HG02870 (cell line): ENCODE measurements around the gene FAM200C.

Source experiments
- ATAC-seq: cut with Tn5 transposase; IDR thresholded peaks from one replicate; pipeline ENCODE4 v1.9.1; 2021; ENCODE audit warnings: mild to moderate bottlenecking, moderate library complexity; ENCODE audit not compliant: unreplicated experiment

The FAM200C gene

DNA sequence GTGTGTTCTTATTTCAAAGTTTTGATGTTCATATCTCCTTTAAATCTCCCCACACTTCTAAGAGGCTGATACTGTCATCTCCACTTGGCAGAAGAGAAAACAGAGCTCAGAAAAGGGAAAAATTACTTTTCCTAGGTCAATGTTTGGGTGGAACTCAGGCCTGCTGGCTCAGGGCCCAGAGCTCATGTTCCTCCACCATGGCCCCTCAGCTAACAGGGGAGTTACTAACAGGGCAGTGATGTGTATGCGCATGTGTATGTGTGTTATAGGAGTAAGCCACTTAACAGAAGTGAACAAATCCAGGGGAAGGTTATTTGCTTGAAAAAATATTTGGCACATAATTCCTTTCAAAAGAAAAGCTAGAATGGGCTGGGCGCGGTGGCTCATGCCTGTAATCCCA, 32.0 kb downstream of the FAM200C start:
- no peak for ATAC-seq

DNA sequence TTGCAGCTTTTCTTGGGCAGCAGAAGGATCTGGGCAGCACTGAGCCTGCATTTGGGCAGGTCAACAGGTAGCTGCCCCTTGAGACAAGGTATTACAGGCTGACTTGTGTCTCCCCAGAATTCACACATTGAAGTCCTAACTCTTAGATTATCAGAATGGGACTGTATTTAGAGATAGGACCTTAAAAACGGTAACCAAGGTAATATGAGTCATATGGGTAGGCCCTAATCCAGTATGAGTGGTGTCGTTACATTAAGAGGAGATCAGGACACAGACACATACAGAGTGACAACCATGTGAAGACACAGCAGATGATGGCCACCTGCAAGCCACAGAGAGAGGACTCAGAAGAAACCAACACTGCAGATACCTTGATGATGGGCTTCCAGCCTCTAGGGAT, 32.6 kb downstream of the FAM200C start:
- ATAC-seq = no peak

DNA sequence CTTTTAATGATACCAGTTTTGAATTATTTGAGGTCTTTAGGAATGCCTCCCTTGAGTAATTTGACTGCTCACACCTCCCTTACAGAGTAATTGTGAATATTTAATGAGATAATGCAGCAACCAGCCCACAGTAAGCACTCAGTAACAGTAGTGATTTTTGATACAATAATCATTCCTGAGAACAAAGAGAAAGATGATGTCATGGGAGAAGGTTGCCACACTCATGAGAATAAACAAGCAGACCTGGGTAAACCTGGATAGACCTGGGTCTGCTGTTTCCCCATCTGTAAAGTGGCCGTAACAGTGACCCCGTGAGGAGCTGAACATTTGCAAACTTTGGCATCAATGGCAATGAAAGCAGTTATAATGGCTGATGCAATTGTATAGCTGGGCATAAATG, 33.6 kb downstream of the FAM200C start:
- no peak for ATAC-seq

DNA sequence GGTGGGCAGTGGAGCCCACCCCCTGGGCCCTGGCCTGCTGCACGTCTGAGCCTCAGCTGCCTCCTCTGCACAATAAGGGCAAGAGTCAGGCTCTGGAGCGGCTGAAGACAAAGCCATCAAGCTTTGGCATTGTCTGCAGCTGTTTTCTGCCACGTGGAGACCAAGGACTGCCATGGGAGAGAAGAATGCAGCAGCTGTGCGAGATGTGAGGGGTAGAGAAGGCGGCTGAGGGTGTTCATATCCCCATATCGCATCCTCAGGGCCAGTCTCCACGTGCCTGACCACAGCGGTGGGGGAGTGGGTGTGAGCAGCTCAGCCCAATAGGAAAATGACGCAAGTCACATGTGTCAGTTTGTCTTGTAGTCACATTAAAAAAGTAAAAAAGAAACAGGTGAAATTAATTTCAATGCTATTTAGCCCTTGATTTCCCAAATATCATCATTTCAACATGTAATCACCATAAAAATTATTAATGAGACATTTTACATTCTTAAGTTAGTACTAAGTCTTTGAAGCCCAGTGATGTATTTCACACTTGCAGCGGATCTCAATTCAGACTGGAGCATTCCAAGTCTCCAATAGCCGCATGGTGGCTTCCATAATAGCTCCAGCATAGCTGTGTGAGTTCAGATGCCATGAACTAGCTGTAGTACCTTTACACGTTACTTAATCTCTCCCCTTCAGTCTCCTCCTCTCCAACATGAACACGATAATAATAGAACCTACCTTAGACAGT, 36.0 kb downstream of the FAM200C start:
- ATAC-seq = no peak

DNA sequence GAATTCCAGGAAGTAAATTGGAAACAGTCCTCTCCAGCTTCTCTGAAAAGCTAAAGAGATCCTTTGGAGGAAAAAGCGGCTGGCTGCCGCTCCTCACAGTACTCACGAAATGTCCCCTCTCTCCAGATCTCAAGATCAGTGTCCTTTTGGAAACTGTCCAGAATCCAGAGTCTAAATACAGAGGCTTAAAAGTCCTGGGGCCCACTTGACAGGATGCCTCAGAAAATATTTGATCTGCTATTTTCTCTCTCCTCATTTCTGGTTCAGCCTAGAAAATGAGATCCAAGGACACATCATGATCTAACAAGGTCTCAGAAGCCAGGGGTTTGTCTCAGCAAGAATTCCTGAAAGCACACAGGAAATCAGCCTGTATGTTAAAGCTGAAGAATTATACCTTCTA, 36.6 kb downstream of the FAM200C start:
- ATAC-seq = no peak

DNA sequence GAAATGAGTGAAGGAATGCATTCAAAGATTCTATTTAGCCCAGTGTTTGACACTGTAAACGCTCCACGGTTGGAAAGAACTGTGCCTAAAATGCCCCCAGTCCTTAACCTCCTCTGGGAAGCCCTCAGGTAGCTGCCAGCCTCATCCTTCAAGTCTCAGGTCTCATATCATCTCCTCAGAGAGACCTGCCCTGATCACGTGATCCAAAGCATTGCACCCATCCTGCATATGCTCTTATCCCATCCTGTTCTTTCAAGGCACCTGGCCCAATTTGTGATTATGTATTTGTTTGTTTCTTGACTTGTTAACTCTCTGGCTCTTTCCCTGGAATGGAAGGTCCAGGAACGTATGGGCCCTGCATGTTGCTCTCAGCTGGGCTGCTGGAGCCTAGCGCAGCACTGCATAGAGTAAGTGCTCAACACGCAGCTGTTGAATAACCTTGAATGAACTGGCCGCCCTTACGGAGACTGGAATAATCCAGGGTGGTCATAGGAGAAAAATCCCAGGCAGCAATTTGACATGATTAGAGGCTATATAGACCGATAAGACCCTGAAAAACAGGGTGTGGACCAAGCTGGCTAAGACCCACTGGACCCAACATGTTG, 38.1 kb downstream of the FAM200C start:
- no peak for ATAC-seq

DNA sequence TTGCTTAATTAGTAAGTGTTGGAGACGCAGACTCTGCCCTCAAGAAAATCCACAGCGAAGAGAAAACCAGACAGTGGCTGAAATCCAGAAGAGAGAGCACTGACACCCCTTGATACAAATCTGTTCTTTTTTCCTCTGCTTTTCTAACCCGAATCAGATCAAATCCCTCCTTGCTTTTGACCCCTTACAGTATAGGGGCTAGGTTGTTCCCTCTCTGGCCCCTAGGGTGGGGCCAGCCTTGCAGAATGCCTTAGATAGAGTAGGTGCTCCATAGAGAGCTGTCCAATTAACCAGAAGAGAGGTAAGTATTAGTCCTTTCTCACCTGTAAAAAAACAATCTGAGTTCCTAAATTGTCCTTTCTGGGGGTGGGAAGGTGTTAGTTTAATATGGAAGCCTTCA, 39.5 kb downstream of the FAM200C start:
- ATAC-seq = no peak

DNA sequence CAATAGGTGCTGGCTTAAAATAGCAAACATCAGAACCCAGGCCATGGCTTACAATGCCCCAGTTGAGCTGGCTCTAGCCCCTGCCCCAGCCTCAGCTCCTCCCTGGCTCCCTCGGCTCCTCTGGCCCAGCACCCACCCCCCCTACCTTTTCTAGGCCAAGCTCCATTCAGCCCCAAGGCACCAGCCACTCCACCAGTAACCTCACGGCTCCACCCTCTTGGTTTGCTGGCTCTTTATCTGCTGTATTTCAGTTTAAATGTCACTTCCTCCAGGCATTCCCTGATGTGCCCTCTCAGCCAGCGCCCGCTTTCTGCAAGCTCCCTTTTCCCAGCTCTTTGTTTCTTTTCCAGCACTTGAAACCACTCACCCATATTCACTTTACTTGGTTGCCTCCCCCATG, 40.0 kb downstream of the FAM200C start:
- no peak for ATAC-seq

DNA sequence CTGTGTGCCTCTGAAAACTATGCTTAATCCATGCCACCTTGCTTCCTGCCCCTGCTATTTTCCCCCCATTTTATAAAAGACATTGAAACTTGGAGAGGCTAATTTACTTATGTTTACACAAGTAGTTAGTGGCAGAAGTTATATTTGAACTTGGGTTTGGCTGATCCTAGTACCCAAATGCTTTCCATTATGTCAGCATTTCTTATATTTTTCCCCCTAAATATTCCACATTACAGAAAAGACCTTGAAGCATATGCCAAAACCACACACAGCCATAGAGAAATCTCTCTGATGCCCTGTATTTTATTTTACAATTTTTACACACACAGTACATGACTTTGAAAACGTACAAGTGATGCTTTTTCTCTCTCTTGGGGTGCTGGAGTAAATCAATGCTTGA, 40.6 kb downstream of the FAM200C start:
- no peak for ATAC-seq

DNA sequence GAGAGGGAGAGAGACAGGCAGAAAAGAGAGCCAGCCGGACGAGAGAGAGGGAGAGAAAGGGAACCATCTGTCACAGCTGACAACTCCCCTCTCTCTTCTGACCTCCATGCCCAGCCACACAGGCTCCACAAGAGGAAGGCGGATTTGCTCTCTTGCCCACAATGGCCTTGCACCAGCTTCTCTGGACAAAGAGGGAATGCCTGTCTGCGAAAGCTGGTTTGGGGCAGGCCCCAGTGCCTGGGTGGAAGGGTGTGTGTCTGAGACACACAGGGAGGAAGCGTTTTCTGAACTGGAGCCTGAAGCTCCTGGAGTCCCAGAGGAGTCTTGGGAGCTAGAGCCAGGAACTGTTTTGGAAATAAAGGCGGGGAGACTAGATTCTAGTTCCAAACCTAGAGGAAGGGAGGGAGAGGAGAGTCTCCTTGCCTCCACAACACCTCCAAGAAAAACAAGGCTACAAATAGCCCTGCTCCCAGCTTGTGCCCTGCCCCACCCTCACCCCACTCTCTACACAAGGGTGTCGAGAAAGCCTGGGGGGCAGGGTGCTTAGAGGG, 41.9 kb downstream of the FAM200C start:
- no peak for ATAC-seq

DNA sequence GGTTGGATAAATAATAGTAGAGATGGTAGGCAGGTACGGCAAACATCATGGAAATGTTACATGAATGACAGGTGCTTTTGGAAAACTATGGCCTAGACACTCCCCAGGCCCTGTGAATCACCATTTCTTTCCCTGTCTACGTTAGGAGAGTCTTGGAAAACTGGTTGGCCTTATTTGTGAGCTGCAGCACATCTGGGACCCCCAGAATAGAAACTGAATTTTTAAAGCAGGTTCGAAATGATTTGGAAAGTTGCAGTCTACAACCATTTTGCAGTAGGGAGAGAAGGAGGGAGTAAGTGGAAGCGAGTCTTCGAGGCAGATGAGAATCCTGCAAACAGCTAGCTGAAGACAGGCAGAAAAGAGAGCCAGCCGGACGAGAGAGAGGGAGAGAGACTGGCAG, 42.5 kb downstream of the FAM200C start:
- no peak for ATAC-seq

DNA sequence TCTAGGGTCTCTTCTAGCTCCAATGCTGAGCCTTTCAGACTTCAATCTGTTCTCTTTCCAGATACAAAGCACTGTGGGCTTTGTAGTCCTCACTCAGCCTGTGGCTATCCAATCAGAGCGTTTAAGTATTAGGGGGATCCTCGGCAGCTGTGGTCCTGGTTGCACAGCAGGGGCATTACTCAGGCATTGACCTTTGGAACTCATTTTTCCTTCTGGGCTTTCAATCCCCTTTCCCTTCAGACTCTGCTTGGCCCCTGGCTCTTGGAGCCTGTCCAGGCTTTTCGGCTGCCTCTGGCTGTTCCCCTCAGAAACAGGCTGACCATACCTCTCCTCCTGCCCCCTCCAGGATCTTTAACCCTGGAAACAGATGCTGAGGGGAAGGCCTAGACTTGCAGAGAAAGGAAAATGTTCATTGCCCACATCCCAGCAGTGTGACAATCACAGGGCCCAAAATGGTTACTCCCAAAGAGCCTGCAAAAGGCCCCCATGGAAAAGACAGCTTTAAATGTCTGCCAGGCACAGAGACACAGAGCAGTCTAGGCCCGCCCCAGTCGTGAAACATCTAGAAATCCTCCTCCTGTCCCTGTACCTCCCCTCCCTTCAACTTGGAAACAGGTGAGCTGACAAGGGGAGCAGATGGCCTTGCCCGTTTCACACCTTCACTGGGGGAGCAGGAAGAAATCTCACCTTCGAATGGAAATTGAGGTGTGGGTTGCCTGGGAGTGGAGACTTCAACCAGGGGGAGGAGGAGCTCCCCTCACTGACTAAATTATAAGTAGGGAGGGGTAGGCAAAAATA, 43.1 kb downstream of the FAM200C start:
- ATAC-seq = no peak

DNA sequence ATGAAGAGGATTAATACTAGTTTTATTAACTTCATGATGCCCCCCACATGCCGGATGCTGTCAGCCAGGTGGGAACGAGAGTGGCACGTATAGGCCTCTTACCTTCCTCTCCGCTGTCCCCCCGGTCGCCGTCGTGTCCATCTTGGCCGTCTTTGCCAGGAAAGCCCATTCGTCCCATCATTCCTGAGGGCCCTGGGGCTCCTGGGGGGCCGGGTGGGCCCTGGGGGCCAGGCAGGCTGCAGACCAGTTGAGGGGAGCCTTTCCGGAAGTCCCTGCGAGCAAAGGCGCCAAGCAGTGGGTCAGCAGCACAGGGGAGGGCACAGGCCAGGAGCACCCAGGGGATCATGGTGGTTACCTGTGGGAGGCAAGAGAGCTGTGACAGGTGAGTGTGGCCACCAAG, 45.2 kb downstream of the FAM200C start:
- ATAC-seq = no peak

DNA sequence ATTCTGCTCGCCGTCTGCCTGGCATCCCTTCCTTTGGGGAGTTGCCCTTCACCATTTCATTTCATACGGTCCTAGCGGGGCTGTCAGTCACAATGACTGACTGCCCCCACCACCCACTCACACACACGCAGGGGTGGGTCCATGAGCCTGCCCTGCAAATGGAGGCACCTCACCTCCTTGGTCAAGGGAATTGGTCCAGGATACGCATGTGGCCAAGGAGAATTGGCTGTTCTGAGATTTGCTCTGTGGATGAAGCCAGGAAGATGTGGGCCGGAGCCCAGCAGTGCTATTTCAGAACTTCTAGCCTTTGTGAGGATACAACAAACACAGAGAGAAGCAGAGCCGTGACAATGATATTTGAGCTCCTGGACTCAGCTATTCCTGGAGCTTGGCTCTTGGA, 46.5 kb downstream of the FAM200C start:
- no peak for ATAC-seq

DNA sequence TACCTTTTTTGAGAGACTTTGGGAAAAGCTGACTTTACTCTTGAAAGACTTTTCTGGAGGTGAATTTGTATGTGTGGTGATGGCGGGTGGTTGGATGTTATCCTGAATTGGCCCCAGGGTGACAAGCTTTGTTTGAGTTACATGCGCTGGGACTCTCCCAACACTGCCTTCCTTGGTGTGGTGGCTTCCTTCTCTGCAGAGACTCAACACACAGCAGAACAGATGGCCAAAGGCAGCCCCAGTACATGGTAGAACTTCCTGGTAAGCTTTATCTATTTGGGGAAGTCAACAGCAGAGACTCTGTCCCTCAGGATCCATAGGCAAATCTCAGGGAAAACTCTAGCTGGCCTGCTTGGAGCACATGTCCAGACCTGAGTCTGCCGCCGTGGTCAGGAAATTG, 47.5 kb downstream of the FAM200C start:
- no peak for ATAC-seq

DNA sequence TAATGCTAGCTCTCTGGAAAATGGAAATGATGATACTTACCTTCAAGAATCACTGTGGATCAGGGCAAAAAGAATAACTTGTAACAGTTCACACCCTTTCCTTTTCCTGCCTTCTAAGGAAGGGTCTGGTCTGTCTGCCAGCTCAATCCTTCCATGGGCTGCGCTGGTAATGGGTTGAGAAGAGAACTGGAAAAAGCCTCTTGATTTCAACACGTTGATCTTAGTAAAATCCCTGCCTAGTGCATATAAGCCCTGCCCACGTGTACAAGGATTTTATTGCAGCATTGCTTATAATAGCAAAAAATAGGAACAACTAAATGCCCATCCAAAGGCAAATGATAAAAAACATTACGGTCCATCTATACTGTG, 49.9 kb downstream of the FAM200C start:
- ATAC-seq = no peak

DNA sequence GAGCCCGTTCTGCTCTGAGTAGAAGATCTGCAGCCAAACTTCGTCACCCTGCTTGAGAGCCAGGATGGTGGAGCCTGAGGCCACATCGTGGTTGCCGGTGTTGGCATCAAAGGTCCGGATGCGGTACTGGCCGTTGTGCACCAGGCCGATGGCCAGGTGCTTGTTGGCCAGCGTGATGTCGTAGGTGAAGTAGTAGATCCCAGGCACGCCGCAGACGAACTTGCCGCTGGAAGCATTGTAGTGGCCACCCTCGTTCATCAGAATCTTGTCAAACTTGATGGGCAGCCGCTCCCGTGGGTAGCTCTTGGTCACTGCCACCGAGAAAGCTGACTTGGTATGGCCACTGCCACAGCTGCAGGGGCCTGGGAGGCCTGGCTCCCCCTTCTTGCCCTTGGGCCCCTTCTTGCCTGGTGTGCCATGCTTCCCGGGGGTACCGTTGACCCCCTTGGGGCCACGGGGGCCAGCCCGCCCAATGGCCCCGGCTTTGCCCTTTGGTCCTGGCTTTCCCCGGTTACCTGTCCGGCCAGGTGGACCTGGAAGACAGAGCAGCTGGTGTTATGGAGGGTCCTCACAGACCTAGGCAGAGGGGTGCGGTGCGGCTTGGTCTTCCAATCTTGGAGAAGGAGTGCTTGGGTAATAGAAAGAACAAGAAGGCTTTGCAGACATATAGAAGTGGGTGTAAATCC, 50.5 kb downstream of the FAM200C start:
- no peak for ATAC-seq

DNA sequence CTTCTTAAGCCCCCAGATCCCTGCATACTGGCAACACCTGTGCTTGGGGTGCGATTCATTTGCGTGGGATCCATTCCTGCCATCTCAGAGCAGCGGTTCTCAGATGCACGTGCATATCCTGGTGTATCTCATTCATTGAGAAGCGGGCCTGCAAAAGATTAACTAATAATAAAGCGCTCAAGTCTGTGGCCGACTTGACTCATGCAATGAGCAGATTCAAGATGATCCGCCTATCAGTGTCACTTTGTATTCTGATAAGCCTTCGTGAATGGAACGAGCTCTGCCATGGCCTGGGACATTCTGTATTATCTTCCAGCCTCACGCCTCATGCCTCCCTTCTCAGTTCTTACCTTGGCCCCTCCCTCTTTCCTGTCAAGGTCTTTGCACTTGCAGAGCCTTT, 51.8 kb downstream of the FAM200C start:
- no peak for ATAC-seq

DNA sequence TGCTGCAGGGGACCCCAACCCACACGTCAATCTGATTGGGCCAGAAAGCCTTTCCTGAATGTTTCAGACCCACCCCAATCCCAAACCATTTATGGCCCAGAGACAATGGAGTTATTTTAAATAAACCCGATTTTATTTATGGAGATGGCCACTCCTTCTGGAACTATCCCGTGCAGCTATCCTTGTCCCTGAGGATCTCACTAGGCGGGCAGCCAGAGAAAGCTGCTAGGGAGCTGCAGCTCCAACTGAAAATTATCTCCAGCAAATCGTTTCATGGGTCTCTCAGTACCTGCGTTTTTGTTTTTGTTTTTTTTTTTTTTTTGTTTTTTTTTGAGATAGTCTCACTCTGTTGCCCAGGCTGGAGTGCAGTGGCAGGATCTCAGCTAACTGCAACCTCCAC, 52.4 kb downstream of the FAM200C start:
- ATAC-seq = no peak
